ENCODE results near the gene RAD23B. TPM values are rescaled to one million over a fixed set of nuclear protein-coding genes. Genes with fewer than 3 reads are reported as not detected.

The RAD23B gene
- total RNA-seq, 1 donor: 157 TPM

DNA sequence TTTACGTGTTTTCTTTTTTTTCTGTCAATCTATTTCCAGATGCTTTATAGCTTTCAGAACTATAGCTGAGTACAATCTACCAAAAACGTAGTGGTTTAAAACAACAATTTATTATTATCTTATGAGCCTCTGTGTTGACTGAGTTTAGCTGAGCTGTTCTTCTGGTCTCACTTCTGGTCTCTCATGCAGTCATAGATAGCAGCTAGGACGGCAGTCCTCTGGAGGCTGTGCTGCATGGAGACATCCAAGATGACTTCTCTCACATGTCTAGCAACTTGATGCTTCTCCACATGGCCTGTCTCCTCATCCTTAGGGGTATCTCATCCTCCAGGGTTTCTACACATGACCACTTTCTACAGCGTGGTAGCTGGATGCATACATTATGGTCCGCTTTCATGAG is 22.0 kb upstream of the RAD23B start:
- no peaks in the 10 kb centered on the region for H3K27me3 ChIP-seq (ENCODE audit: insufficient read depth, low read length)
- DNase-seq (ENCODE audit: insufficient read length, low spot score, missing footprints): no peak
- H2AFZ ChIP-seq (ENCODE audit: low read length): no peak overlapping the region
- peaks cover 10% of the 10 kb centered on the region for H3K4me1 ChIP-seq (ENCODE audit: insufficient read depth, low read length)
- no peaks in the 10 kb centered on the region for H3K79me2 ChIP-seq (ENCODE audit: insufficient read depth, low read length)
- H3K9me3 ChIP-seq (ENCODE audit: low read depth, low read length): no peaks in the 10 kb centered on the region
- no peak overlapping the region for H3K27ac ChIP-seq (ENCODE audit: low read depth, low read length)
- TF ChIP-seq, protein P1, sequence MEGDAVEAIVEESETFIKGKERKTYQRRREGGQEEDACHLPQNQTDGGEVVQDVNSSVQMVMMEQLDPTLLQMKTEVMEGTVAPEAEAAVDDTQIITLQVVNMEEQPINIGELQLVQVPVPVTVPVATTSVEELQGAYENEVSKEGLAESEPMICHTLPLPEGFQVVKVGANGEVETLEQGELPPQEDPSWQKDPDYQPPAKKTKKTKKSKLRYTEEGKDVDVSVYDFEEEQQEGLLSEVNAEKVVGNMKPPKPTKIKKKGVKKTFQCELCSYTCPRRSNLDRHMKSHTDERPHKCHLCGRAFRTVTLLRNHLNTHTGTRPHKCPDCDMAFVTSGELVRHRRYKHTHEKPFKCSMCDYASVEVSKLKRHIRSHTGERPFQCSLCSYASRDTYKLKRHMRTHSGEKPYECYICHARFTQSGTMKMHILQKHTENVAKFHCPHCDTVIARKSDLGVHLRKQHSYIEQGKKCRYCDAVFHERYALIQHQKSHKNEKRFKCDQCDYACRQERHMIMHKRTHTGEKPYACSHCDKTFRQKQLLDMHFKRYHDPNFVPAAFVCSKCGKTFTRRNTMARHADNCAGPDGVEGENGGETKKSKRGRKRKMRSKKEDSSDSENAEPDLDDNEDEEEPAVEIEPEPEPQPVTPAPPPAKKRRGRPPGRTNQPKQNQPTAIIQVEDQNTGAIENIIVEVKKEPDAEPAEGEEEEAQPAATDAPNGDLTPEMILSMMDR (IDR thresholded peaks at IDR 0.05; ENCODE audit: extremely low read depth, low read depth, low read length): no peak
- no peak overlapping the region for H3K4me3 ChIP-seq (ENCODE audit: insufficient read depth, low read length)
- H3K36me3 ChIP-seq (ENCODE audit: insufficient read depth, low read length): no peaks in the 10 kb centered on the region
- no peaks in the 10 kb centered on the region for H4K20me1 ChIP-seq (ENCODE audit: insufficient read depth, low read length)
- H3K4me2 ChIP-seq (ENCODE audit: insufficient read depth, low read length): no peak overlapping the region

DNA sequence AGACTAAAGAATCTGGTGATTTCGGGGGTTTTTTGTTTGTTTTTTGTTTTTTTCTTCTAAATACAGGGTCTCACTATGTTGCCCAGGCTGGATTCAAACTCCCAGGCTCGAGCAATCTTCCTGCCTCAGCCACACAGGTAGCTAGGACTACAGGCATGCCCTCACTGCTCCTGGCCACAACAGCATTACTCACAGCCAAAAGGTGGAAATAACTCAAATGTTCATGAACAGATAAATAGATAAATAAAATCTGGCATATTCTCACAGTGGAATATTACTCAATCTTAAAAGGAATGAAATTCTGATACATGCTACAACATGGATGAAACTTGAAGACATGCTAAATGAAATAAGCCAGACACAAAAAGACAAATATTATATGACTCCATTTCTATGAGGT is 19.8 kb upstream of the RAD23B start:
- H3K79me2 ChIP-seq (ENCODE audit: insufficient read depth, low read length): no peaks in the 10 kb centered on the region
- peaks cover 10% of the 10 kb centered on the region for H3K4me1 ChIP-seq (ENCODE audit: insufficient read depth, low read length)
- no peak overlapping the region for H2AFZ ChIP-seq (ENCODE audit: low read length)
- TF ChIP-seq, protein P1 (IDR thresholded peaks at IDR 0.05; ENCODE audit: extremely low read depth, low read depth, low read length): no peak
- H3K36me3 ChIP-seq (ENCODE audit: insufficient read depth, low read length): no peaks in the 10 kb centered on the region
- H3K4me3 ChIP-seq (ENCODE audit: insufficient read depth, low read length): no peak overlapping the region
- no peak overlapping the region for H3K4me2 ChIP-seq (ENCODE audit: insufficient read depth, low read length)
- H3K27ac ChIP-seq (ENCODE audit: low read depth, low read length): no peak overlapping the region
- no peaks in the 10 kb centered on the region for H3K27me3 ChIP-seq (ENCODE audit: insufficient read depth, low read length)
- no peaks in the 10 kb centered on the region for H4K20me1 ChIP-seq (ENCODE audit: insufficient read depth, low read length)
- no peak for DNase-seq (ENCODE audit: insufficient read length, low spot score, missing footprints)
- no peaks in the 10 kb centered on the region for H3K9me3 ChIP-seq (ENCODE audit: low read depth, low read length)

DNA sequence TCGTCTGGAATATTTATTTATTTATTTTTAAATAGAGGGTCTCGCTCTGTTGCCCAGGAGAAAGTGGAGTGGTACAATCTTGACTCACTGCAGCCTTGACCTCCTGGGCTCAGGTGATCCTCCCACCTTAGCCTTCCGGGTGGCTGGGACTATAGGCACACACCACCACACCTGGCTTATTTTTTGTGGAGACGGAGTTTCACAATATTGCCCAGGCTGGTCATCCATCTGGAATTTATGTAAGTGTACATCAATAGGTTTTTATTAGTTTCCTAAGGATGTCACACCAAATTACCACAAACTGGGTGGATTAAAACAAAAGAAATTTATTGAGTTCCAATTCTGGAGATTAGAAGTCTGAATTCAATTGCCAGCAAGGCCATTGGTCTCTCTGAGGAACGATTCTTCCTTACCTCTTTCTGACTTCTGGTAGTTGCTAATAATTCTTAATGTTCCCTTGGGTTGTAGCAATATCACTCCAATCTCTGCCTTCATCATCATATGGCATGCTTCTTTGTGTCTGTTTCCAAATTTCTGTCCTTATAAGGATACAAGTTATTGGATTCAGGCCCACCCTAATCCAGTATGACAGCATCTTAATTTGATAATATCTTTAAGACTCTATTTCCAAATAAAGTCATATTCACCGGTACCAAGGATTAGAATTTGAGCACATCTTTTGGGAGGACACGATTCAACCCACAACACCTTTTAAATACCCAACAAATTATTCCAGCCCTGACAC is 16.3 kb upstream of the RAD23B start:
- H3K4me1 ChIP-seq (ENCODE audit: insufficient read depth, low read length): peaks cover 16% of the 10 kb centered on the region
- no peaks in the 10 kb centered on the region for H3K79me2 ChIP-seq (ENCODE audit: insufficient read depth, low read length)
- H3K27ac ChIP-seq (ENCODE audit: low read depth, low read length): no peak overlapping the region
- no peaks in the 10 kb centered on the region for H3K36me3 ChIP-seq (ENCODE audit: insufficient read depth, low read length)
- no peaks in the 10 kb centered on the region for H3K9me3 ChIP-seq (ENCODE audit: low read depth, low read length)
- no peak overlapping the region for H3K4me3 ChIP-seq (ENCODE audit: insufficient read depth, low read length)
- no peak overlapping the region for H2AFZ ChIP-seq (ENCODE audit: low read length)
- TF ChIP-seq, protein P1 (IDR thresholded peaks at IDR 0.05; ENCODE audit: extremely low read depth, low read depth, low read length): no peak
- DNase-seq (ENCODE audit: insufficient read length, low spot score, missing footprints): no peak
- no peaks in the 10 kb centered on the region for H4K20me1 ChIP-seq (ENCODE audit: insufficient read depth, low read length)
- H3K4me2 ChIP-seq (ENCODE audit: insufficient read depth, low read length): no peak overlapping the region
- H3K27me3 ChIP-seq (ENCODE audit: insufficient read depth, low read length): no peaks in the 10 kb centered on the region

DNA sequence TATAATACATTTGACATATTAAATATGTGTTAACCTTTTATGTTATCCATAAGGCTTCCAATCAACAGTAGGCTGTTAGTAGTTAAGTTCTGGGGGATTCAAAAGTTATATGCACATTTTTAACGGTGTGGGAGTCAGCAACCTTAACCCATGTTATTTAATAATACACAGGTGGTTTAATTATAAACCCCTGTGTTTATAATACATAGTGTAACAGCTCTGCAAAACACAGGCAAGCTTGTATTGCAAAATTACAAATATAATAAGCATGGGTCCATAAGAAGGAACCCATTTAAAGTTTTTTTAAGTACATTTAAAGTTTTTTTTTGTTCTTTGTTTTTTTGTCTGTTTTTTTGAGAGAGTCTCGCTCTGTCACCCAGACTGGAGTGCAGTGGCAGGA is 14.5 kb upstream of the RAD23B start:
- Histone ChIP-seq H3K9me3 (ENCODE audit: low read depth, low read length) (no peaks in the 10 kb centered on the region), H3K36me3 (ENCODE audit: insufficient read depth, low read length) (no peaks in the 10 kb centered on the region)

More for the DNA sequence above, 14.5 kb upstream of the RAD23B start:
- Histone ChIP-seq H3K4me3 (ENCODE audit: insufficient read depth, low read length) (no peak overlapping the region), H3K4me2 (ENCODE audit: insufficient read depth, low read length) (no peak overlapping the region), H3K79me2 (ENCODE audit: insufficient read depth, low read length) (no peaks in the 10 kb centered on the region), H3K27me3 (ENCODE audit: insufficient read depth, low read length) (no peaks in the 10 kb centered on the region), H3K27ac (ENCODE audit: low read depth, low read length) (no peak overlapping the region), H3K4me1 (ENCODE audit: insufficient read depth, low read length) (peaks cover 17% of the 10 kb centered on the region), H4K20me1 (ENCODE audit: insufficient read depth, low read length) (no peaks in the 10 kb centered on the region), H2AFZ (ENCODE audit: low read length) (no peak overlapping the region)
- TF ChIP-seq, protein P1 (IDR thresholded peaks at IDR 0.05; ENCODE audit: extremely low read depth, low read depth, low read length): no peak
- no peak for DNase-seq (ENCODE audit: insufficient read length, low spot score, missing footprints)

Measured in osteoblast (primary cell).